SK-N-SH treated with all-trans-retinoic acid at 6 μM for 48 hours (cell line): ENCODE data around the gene TEX52.

Source experiments
- ATAC-seq: fragments of 200-7000 bp; cut with Tn5 transposase; 3 replicates; pipeline ENCODE4 v1.9.1; 2020; ENCODE audit warnings: mild to moderate bottlenecking, moderate library complexity
- ARNTL ChIP-seq: fragments of 450-650 bp; formaldehyde crosslinking; IDR thresholded peaks from 2 replicates; pipeline ENCODE4 v1.5.0; 2020; ENCODE audit warnings: low read depth, mild to moderate bottlenecking, moderate library complexity, borderline replicate concordance
- BACH2 ChIP-seq: fragments of 250-450 bp; sonication (Bioruptor Pico); IDR thresholded peaks from 2 replicates; pipeline ENCODE4 v1.9.0; 2021; ENCODE audit warnings: mild to moderate bottlenecking, borderline replicate concordance
- CREB5 ChIP-seq: fragments of 250-450 bp; sonication (Bioruptor Pico); IDR thresholded peaks from 2 replicates; pipeline ENCODE4 v1.5.1; 2020; ENCODE audit warnings: low read depth, mild to moderate bottlenecking, moderate library complexity
- CSDC2 ChIP-seq: fragments of 250-450 bp; sonication (Bioruptor Pico); IDR thresholded peaks from 2 replicates; pipeline ENCODE4 v1.5.0; 2020; ENCODE audit warnings: mild to moderate bottlenecking, moderate library complexity
- CSRNP3 ChIP-seq: fragments of 250-450 bp; sonication (Bioruptor Pico); IDR thresholded peaks from 2 replicates; pipeline ENCODE4 v1.5.1; 2021; ENCODE audit warnings: mild to moderate bottlenecking, moderate library complexity
- ESRRG ChIP-seq: fragments of 250-450 bp; sonication (Bioruptor Pico); IDR thresholded peaks from 2 replicates; pipeline ENCODE4 v1.6.1; 2021; ENCODE audit warnings: mild to moderate bottlenecking
- GLIS3 ChIP-seq: fragments of 250-450 bp; sonication (Bioruptor Pico); IDR thresholded peaks from 2 replicates; pipeline ENCODE4 v1.5.0; 2020; ENCODE audit warnings: mild to moderate bottlenecking, moderate library complexity
- ISL1 ChIP-seq: fragments of 250-450 bp; sonication (Bioruptor Pico); IDR thresholded peaks from 2 replicates; pipeline ENCODE4 v2.1.2; 2022; ENCODE audit warnings: mild to moderate bottlenecking, moderate library complexity
- OSR1 ChIP-seq: fragments of 250-450 bp; sonication (Bioruptor Pico); IDR thresholded peaks from 2 replicates; pipeline ENCODE4 v1.8.0; 2022; ENCODE audit warnings: moderate library complexity, mild to moderate bottlenecking, inconsistent platforms
- PATZ1 ChIP-seq: fragments of 250-450 bp; sonication (Bioruptor Pico); IDR thresholded peaks from 2 replicates; pipeline ENCODE4 v1.8.0; 2020; ENCODE audit warnings: mild to moderate bottlenecking, moderate library complexity, borderline replicate concordance
- POU6F1 ChIP-seq: fragments of 250-450 bp; sonication (Bioruptor Pico); IDR thresholded peaks from 2 replicates; pipeline ENCODE4 v1.8.0; 2021; ENCODE audit warnings: low read depth, mild to moderate bottlenecking, moderate library complexity, borderline replicate concordance
- PPARA ChIP-seq: fragments of 250-450 bp; sonication (Bioruptor Pico); IDR thresholded peaks from 2 replicates; pipeline ENCODE4 v1.5.0; 2020; ENCODE audit warnings: mild to moderate bottlenecking, borderline replicate concordance
- RARB ChIP-seq: fragments of 250-450 bp; sonication (Bioruptor Pico); IDR thresholded peaks from 2 replicates; pipeline ENCODE4 v1.8.0; 2021; ENCODE audit warnings: mild to moderate bottlenecking, moderate library complexity
- SNAI2 ChIP-seq: fragments of 250-450 bp; sonication (Bioruptor Pico); IDR thresholded peaks from 2 replicates; pipeline ENCODE4 v1.5.0; 2020; ENCODE audit warnings: mild to moderate bottlenecking, moderate library complexity
- TCF4 ChIP-seq: fragments of 250-450 bp; sonication (Bioruptor Pico); IDR thresholded peaks from 2 replicates; pipeline ENCODE4 v1.8.0; 2021; ENCODE audit warnings: mild to moderate bottlenecking, moderate library complexity, borderline replicate concordance
- TOX ChIP-seq: fragments of 250-450 bp; sonication (Bioruptor Pico); IDR thresholded peaks from 2 replicates; pipeline ENCODE4 v1.8.0; 2021; ENCODE audit warnings: mild to moderate bottlenecking, moderate library complexity, borderline replicate concordance
- TSHZ2 ChIP-seq: fragments of 250-450 bp; sonication (Bioruptor Pico); IDR thresholded peaks from 2 replicates; pipeline ENCODE4 v1.5.0; 2020; ENCODE audit warnings: mild to moderate bottlenecking, moderate library complexity
- ZC3H10 ChIP-seq: fragments of 250-450 bp; sonication (Bioruptor Pico); IDR thresholded peaks from 2 replicates; pipeline ENCODE4 v1.5.1; 2021; ENCODE audit warnings: mild to moderate bottlenecking, moderate library complexity
- ZFP3 ChIP-seq: fragments of 250-450 bp; sonication (Bioruptor Pico); IDR thresholded peaks from 2 replicates; pipeline ENCODE4 v1.5.0; 2020; ENCODE audit warnings: mild to moderate bottlenecking, moderate library complexity
- ZFP30 ChIP-seq: fragments of 450-650 bp; formaldehyde crosslinking; IDR thresholded peaks from 2 replicates; pipeline ENCODE4 v1.5.0; 2022; ENCODE audit warnings: mild to moderate bottlenecking, moderate library complexity
- ZNF565 ChIP-seq: fragments of 450-650 bp; formaldehyde crosslinking; conservative IDR thresholded peaks from 2 replicates; pipeline ENCODE4 v1.5.0; 2020; ENCODE audit warnings: low read depth, mild to moderate bottlenecking, moderate library complexity
- ZNF70 ChIP-seq: fragments of 450-650 bp; formaldehyde crosslinking; IDR thresholded peaks from 2 replicates; pipeline ENCODE4 v1.5.0; 2020; ENCODE audit warnings: mild to moderate bottlenecking, moderate library complexity
- ZNF8 ChIP-seq: fragments of 450-650 bp; formaldehyde crosslinking; IDR thresholded peaks from 2 replicates; pipeline ENCODE4 v1.5.0; 2020; ENCODE audit warnings: mild to moderate bottlenecking, moderate library complexity

The TEX52 gene

GRCh38 chr12:2832550-2833127 lies 24.2 kb downstream of the TEX52 start:
- TF ChIP-seq ZC3H10 (CRISPR knock-in tag) (no peak), ZNF8 (CRISPR knock-in tag) (no peak)
- ATAC-seq, result no peak

GRCh38 chr12:2829275-2829674 lies 27.6 kb downstream of the TEX52 start:
- no peak for TF ChIP-seq CREB5 (CRISPR knock-in tag)
- no peak for TF ChIP-seq CSDC2 (CRISPR knock-in tag)
- no peak for TF ChIP-seq ZFP3 (CRISPR knock-in tag)
- ATAC-seq, result no peak

GRCh38 chr12:2826721-2827515 lies 29.9 kb downstream of the TEX52 start:
- no peak for TF ChIP-seq SNAI2 (CRISPR knock-in tag)
- TF ChIP-seq CSDC2 (CRISPR knock-in tag), result no peak
- no peak for TF ChIP-seq ZNF565 (CRISPR knock-in tag)
- no peak for TF ChIP-seq ESRRG (CRISPR knock-in tag)
- TF ChIP-seq PPARA, result no peak
- no peak for TF ChIP-seq ZNF8 (CRISPR knock-in tag)
- no peak for TF ChIP-seq TCF4 (CRISPR knock-in tag)
- TF ChIP-seq RARB (CRISPR knock-in tag), result no peak
- TF ChIP-seq BACH2, result no peak
- no peak for TF ChIP-seq ISL1 (CRISPR knock-in tag)
- no peak for TF ChIP-seq POU6F1 (CRISPR knock-in tag)
- no peak for TF ChIP-seq TSHZ2
- no peak for ATAC-seq

- TF ChIP-seq ZNF70 (no peak), ZFP30 (CRISPR knock-in tag) (no peak), SNAI2 (CRISPR knock-in tag) (no peak), PPARA (no peak)
- TF ChIP-seq, all 23 proteins: peak for 0
- no peak for ATAC-seq
Measured at GRCh38 chr12:2826036-2826435, 30.8 kb downstream of the TEX52 start.

GRCh38 chr12:2825132-2825531 lies 31.7 kb downstream of the TEX52 start:
- TF ChIP-seq ARNTL (CRISPR knock-in tag) (no peak), ZNF8 (CRISPR knock-in tag) (no peak), TCF4 (CRISPR knock-in tag) (no peak), ZC3H10 (CRISPR knock-in tag) (no peak), GLIS3 (CRISPR knock-in tag) (no peak), OSR1 (CRISPR knock-in tag) (no peak), CSDC2 (CRISPR knock-in tag) (no peak), PATZ1 (CRISPR knock-in tag) (no peak), RARB (CRISPR knock-in tag) (no peak), TOX (CRISPR knock-in tag) (no peak), ZFP3 (CRISPR knock-in tag) (no peak), ZFP30 (CRISPR knock-in tag) (no peak), ESRRG (CRISPR knock-in tag) (no peak), CSRNP3 (no peak), ZNF565 (CRISPR knock-in tag) (no peak)
- no peak for ATAC-seq
